GM12874 (cell line): ENCODE results near the gene EPPIN.
A peak's percentile ranks its signal among the peaks of the same experiment; 100 is the strongest.

Experiments
- CTCF ChIP-seq: IDR thresholded peaks from 2 replicates; pipeline ENCODE4 v1.5.1; 2011; ENCODE audit warnings: low read depth, mild to moderate bottlenecking, control low read depth, low read length, moderate library complexity; ENCODE audit not compliant: insufficient read depth

The EPPIN gene

GRCh38 chr20:45547206-45547770 is at the start of gene EPPIN:
Gene EPPIN, minus strand, starts transcription at chr20:45547401. Its CDS starts 44 bp downstream, at chr20:45547357.
- TF ChIP-seq CTCF = no peak

- TF ChIP-seq CTCF = no peak
Measured at GRCh38 chr20:45595235-45595634, 48.0 kb upstream of the EPPIN start.

GRCh38 chr20:45593498-45593897 is 46.3 kb upstream of the EPPIN start:
- TF ChIP-seq CTCF = no peak

GRCh38 chr20:45592574-45593189 is 45.5 kb upstream of the EPPIN start:
- peak; percentile 74 for TF ChIP-seq CTCF

GRCh38 chr20:45589725-45590124 is 42.5 kb upstream of the EPPIN start:
- no peak for TF ChIP-seq CTCF

- no peak for TF ChIP-seq CTCF
Measured at GRCh38 chr20:45588800-45589199, 41.6 kb upstream of the EPPIN start.

- no peak for TF ChIP-seq CTCF
Measured at GRCh38 chr20:45583502-45583901, 36.3 kb upstream of the EPPIN start.
